ENCODE data around the gene HEXD.
"Not testable (repeated sequence)": the region's sequence is repeated elsewhere in the genome, so short reads cannot be mapped to it uniquely, and the experiment has no call there.

The HEXD gene

DNA sequence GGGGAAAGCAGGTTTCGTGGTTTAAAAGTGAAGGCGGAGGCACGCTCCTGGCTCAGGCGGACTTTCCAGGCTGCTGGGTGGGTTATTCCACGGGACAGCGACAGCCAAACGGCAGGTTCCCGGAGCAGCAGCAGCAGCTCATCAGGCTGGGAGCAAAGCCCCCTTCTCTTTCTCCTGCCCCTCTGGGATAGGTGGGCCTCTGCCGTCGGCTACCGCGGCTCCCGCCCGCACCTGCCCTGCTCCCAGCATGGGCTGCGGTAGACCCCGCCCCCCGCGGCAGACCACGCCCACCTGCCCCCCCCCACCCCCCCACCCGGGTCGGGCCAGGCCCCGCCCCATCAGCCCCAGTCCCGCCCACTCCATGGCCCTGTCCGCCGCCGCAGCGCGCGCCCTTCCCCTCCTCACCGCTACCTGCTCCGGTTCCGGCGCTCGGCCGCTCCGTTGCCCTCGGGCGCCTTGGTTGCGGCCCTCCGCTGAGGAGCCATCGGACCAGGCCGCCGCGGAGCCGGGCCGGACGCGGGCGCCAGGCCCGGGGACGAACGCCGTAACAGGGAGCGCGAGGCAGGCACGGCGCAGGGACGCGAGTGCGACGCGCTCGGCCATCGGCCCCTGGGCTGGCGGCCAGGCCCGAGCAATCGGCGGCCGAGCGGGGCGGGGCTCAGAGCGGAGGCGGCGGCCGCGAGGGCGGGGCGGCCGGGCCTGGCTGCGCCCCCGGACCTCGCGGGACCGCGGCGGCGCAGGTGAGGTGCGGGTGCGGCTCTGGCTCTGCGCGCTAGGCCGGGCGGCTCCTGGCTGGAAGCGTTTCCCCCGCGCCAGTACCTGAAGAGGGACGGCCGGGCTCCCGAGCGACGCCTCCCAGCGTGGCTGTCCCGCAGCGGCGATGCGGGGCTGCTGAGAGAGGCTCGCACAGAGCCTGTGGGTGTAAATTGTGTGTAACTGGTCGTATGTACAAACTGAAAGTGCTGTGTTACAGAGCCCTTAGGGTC, at the start of gene HEXD, which contains the start of gene OGFOD3:
HEXD (plus strand) TSS at position 347 of the 986 bp plus-strand sequence. CDS start 1,453 bp downstream, outside the sequence.
OGFOD3 (minus strand) TSS at position 586 of the 986 bp plus-strand sequence; CDS start at position 485, 101 bp downstream.
- peak; percentile 65 for DNase-seq (ENCODE audit: low read depth)

- DNase-seq (ENCODE audit: low read depth): no peak
Observed at GRCh38 chr17:82369211-82369610, 48.9 kb upstream of the HEXD start.

- DNase-seq (ENCODE audit: low read depth): no peak
Observed at GRCh38 chr17:82370471-82371332, 47.4 kb upstream of the HEXD start.

- DNase-seq (ENCODE audit: low read depth): no peak
Observed at GRCh38 chr17:82371333-82372248, 46.6 kb upstream of the HEXD start, which contains the start of gene UTS2R. Gene UTS2R, plus strand, starts transcription at chr17:82371765. Its CDS starts 2,560 bp downstream, at chr17:82374325.

GRCh38 chr17:82372249-82373071, 45.7 kb upstream of the HEXD start:
- no peak for DNase-seq (ENCODE audit: low read depth)

DNA sequence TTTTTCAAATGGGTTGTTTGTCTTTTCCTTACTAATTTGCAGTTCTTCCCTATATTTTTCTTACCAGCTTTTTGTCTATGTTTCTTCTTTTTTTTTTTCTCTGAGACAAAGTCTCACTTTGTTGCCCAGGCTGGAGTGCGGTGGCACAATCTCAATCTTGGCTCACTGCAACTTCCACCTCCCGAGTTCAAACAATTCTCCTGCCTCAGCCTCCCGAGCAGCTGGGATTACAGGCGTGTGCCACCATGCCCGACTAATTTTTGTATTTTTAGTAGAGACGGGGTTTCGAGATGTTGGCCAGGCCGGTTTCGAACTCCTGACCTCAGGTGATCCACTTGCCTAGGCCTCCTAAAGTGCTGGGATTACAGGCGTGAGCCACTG, 45.1 kb upstream of the HEXD start:
- DNase-seq (ENCODE audit: low read depth): not testable (repeated sequence)

GRCh38 chr17:82373731-82374625, 44.2 kb upstream of the HEXD start:
- no peak for DNase-seq (ENCODE audit: low read depth)

DNA sequence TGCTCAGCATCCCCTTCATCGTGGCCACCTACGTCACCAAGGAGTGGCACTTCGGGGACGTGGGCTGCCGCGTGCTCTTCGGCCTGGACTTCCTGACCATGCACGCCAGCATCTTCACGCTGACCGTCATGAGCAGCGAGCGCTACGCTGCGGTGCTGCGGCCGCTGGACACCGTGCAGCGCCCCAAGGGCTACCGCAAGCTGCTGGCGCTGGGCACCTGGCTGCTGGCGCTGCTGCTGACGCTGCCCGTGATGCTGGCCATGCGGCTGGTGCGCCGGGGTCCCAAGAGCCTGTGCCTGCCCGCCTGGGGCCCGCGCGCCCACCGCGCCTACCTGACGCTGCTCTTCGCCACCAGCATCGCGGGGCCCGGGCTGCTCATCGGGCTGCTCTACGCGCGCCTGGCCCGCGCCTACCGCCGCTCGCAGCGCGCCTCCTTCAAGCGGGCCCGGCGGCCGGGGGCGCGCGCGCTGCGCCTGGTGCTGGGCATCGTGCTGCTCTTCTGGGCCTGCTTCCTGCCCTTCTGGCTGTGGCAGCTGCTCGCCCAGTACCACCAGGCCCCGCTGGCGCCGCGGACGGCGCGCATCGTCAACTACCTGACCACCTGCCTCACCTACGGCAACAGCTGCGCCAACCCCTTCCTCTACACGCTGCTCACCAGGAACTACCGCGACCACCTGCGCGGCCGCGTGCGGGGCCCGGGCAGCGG, 43.4 kb upstream of the HEXD start:
- no peak for DNase-seq (ENCODE audit: low read depth)

DNA sequence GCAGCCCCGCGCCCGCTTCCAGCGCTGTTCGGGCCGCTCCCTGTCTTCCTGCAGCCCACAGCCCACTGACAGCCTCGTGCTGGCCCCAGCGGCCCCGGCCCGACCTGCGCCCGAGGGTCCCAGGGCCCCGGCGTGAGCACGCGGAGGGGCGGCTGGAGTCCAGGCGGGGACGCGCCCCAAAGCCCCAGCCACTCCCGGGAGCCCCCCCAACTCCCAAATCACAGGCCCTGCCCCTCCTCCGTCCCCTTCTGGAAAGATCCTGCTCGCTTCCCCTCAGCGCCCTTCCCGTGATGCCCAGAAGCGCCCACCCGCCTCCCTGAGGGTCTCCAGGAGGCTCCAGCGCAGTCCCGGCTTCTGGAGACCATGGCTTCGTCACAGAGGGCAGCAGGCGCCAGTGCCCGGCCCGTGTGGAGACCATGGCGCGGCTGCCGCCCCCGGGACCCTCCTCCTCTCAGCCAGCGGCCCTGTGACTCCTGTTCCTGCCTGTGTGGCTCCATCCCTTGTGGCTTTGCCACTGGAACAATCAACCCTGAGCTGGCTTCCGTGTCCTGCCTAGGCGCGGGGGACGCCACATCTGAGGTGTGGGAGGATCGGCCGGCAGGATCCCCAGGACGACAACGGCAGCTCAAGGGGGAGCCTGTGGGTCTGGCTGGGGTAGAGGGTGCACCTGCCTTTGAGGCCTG, 42.6 kb upstream of the HEXD start:
- DNase-seq (ENCODE audit: low read depth): no peak

DNA sequence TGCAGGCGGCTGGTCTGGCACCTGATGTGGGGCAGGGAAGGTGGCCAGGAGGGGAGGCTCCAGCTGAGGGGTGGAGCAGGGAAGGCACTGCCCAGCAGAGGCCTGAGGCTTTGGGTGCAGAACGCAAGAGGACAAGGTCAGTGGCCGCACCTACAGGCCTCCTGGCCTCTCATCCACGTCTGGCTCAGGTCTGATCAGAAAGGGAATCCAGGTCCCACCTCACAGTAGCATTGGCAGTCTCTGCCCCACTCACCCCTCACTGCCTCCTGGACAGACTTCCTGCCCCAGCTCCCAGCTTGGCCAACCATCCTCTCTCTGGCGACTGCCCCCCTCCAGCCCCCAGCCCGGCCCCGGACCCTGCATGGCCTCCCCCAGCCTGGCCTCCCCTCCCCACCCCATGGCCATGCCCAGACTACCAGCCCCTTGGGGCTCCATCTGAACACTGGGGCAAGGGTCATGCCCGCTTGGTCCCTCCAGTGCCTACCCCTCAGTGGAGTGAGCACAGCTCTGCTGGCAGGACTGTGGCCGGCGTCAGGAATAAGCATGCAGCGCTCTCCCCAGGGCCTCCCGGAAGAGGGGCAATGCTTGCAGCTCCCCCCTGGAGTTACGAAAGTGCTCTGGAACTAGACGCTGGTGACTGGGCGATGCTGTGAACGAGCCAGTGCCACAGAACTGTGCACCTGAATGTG, 42.0 kb upstream of the HEXD start:
- DNase-seq (ENCODE audit: low read depth): no peak

- DNase-seq (ENCODE audit: low read depth): not testable (repeated sequence)
Observed at GRCh38 chr17:82377294-82377693, 40.9 kb upstream of the HEXD start.

GRCh38 chr17:82377924-82378740, 40.0 kb upstream of the HEXD start:
- DNase-seq (ENCODE audit: low read depth): no peak

- DNase-seq (ENCODE audit: low read depth): no peak
Observed at GRCh38 chr17:82378741-82379021, 39.5 kb upstream of the HEXD start.

DNA sequence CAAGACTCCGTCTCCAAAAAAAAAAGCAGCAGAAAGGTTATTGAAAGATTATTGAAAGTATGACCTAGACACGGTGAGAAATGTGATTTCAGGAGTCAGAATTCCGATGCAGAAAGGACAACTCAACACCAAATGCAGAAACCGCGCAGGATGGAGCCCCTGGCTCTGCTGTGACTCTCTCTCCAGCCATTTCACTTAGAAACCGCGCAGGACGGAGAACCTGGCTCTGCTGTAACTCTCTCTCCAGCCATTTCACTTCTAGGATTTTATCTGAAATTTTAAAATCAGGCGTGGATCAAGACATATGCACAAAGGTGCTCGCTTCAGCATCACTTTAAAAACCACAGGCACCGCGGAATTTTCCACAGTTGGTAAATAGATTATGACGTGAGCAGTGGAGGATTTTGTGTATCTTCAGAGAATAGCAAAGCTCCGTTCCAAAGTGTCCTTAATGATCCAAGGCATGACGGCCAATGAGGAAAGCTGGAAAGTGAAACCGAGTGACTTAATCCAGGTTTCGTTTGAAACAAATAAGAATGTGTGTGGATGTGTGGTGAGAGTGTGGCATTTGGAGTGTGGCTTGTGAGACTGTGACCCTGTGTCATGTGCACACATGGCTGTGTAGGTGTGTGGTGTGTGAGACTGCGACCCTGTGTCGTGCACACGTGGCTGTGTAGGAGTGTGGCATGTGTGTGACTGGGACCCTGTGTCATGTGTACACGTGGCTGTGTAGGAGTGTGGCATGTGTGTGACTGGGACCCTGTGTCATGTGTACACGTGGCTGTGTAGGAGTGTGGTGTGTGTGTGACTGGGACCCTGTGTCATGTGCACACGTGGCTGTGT, 37.1 kb upstream of the HEXD start:
- DNase-seq (ENCODE audit: low read depth): peak; percentile 28

- not testable (repeated sequence) for DNase-seq (ENCODE audit: low read depth)
Observed at GRCh38 chr17:82381703-82382009, 36.5 kb upstream of the HEXD start.
